Measurements from ENCODE around the gene C17orf113. TPM values are rescaled to one million over a fixed set of nuclear protein-coding genes. Genes with fewer than 3 reads are reported as not detected.

C17orf113 gene
- total RNA-seq, 3 donors from 2014 or later (not counting 1 experiment from before 2014, with no cell fraction given): 0.25 to 0.28 (median 0.26) TPM

- Histone ChIP-seq H3K36me3 (ENCODE audit: control insufficient read depth, insufficient read depth, low read length) (peaks cover 18% of the 10 kb centered on the region), H3K4me1 (ENCODE audit: control insufficient read depth, insufficient read depth, low read length) (peaks cover 26% of the 10 kb centered on the region), H3K4me3 (ENCODE audit: low read length) (no peak overlapping the region), H3K27ac (ENCODE audit: low read length) (no peak overlapping the region), H3K9me3 (ENCODE audit: control insufficient read depth, insufficient read depth, low read length) (no peaks in the 10 kb centered on the region), H3K27me3 (ENCODE audit: control insufficient read depth, insufficient read depth, low read length) (no peaks in the 10 kb centered on the region)
- Mint-ChIP-seq H3K4me3 (no peak overlapping the region), H3K9me3 (no peaks in the 10 kb centered on the region), H3K27ac (no peak overlapping the region), H3K4me1 (peaks cover 10 to 21% of the 10 kb centered on the region in 2 donors), H3K36me3 (no peaks in the 10 kb centered on the region), H3K27me3 (ENCODE audit: low read depth in 2 of 2) (no peaks in the 10 kb centered on the region)
- ATAC-seq (no peak), DNase-seq (no peak)
- WGBS (ENCODE audit: insufficient coverage): 54% methylated on average over 15 of the region's 17 CpGs
- intact Hi-C loops (cut with micrococcal nuclease): no loop called here
- TF ChIP-seq CTCF (IDR thresholded peaks at IDR 0.05): no peak
Measured at GRCh38 chr17:42026857-42027589, 23.4 kb downstream of the C17orf113 start.

- Histone ChIP-seq H3K27ac (ENCODE audit: low read length) (no peak overlapping the region), H3K4me3 (ENCODE audit: low read length) (no peak overlapping the region), H3K9me3 (ENCODE audit: control insufficient read depth, insufficient read depth, low read length) (no peaks in the 10 kb centered on the region), H3K4me1 (ENCODE audit: control insufficient read depth, insufficient read depth, low read length) (peaks cover 29% of the 10 kb centered on the region), H3K36me3 (ENCODE audit: control insufficient read depth, insufficient read depth, low read length) (peaks cover 18% of the 10 kb centered on the region), H3K27me3 (ENCODE audit: control insufficient read depth, insufficient read depth, low read length) (no peaks in the 10 kb centered on the region)
- no peak for TF ChIP-seq CTCF (IDR thresholded peaks at IDR 0.05)
- ATAC-seq (no peak), DNase-seq (no peak)
- intact Hi-C loops (cut with micrococcal nuclease): loop anchor here (1.0 kb wide), 1 partner anchor 90 kb away; no protein-coding TSS in a partner anchor
- Mint-ChIP-seq H3K27me3 (ENCODE audit: low read depth in 2 of 2) (no peaks in the 10 kb centered on the region), H3K4me3 (no peak overlapping the region), H3K9me3 (no peaks in the 10 kb centered on the region), H3K36me3 (no peaks in the 10 kb centered on the region), H3K4me1 (peaks cover 18 to 28% of the 10 kb centered on the region in 2 donors), H3K27ac (no peak overlapping the region)
- 93% methylated on average over 3 of the region's 3 CpGs for WGBS (ENCODE audit: insufficient coverage)
Measured at GRCh38 chr17:42025936-42026335, 24.5 kb downstream of the C17orf113 start.

GRCh38 chr17:42025191-42025579, 25.2 kb downstream of the C17orf113 start:
- H3K36me3 Mint-ChIP-seq: no peaks in the 10 kb centered on the region
- no peaks in the 10 kb centered on the region for H3K27me3 Mint-ChIP-seq (ENCODE audit: low read depth in 2 of 2)
- no peak overlapping the region for H3K4me3 Mint-ChIP-seq
- ATAC-seq (no peak), DNase-seq (no peak)
- Histone ChIP-seq H3K27ac (ENCODE audit: low read length) (no peak overlapping the region), H3K36me3 (ENCODE audit: control insufficient read depth, insufficient read depth, low read length) (peaks cover 18% of the 10 kb centered on the region), H3K4me3 (ENCODE audit: low read length) (no peak overlapping the region), H3K4me1 (ENCODE audit: control insufficient read depth, insufficient read depth, low read length) (peaks cover 36% of the 10 kb centered on the region), H3K9me3 (ENCODE audit: control insufficient read depth, insufficient read depth, low read length) (no peaks in the 10 kb centered on the region), H3K27me3 (ENCODE audit: control insufficient read depth, insufficient read depth, low read length) (no peaks in the 10 kb centered on the region)
- intact Hi-C loops (cut with micrococcal nuclease): loop anchor here (1.0 kb wide), 1 partner anchor 91 kb away; no protein-coding TSS in a partner anchor
- peaks cover 25 to 35% of the 10 kb centered on the region in 2 donors for H3K4me1 Mint-ChIP-seq
- H3K9me3 Mint-ChIP-seq: no peaks in the 10 kb centered on the region
- peak overlapping the region; percentile 43 to 84 for H3K27ac Mint-ChIP-seq
- peak; percentile 55 for TF ChIP-seq CTCF (IDR thresholded peaks at IDR 0.05)
- 61% methylated on average over 8 of the region's 8 CpGs for WGBS (ENCODE audit: insufficient coverage)

Data from natural killer cell (primary cell).